DOHH2 (cell line): ENCODE results near the gene TNFAIP8L3.

Experiments
- H3F3A ChIP-seq: fragments of 200-600 bp; sonication (generic), shearing (Covaris generic); 2 replicates; pipeline ENCODE4 v1.6.0; 2016; ENCODE audit warnings: antibody characterized with exemption, mild to moderate bottlenecking; ENCODE audit not compliant: control insufficient read depth, insufficient read depth
- H3K27ac ChIP-seq: fragments of 200-600 bp; sonication (generic); 2 replicates; pipeline ENCODE4 v1.5.1; 2014; ENCODE audit warnings: low read depth, mild to moderate bottlenecking, low read length, moderate library complexity
- H3K27me3 ChIP-seq: fragments of 200-600 bp; sonication (generic); 2 replicates; pipeline ENCODE4 v1.6.1; 2014; ENCODE audit warnings: mild to moderate bottlenecking, low read length, mixed read lengths; ENCODE audit not compliant: control insufficient read depth
- H3K36me3 ChIP-seq: fragments of 200-600 bp; sonication (generic); 2 replicates; pipeline ENCODE4 v1.6.1; 2014; ENCODE audit warnings: mild to moderate bottlenecking, low read length, moderate library complexity, mixed read lengths; ENCODE audit not compliant: control insufficient read depth
- H3K4me1 ChIP-seq: fragments of 200-600 bp; sonication (generic); 2 replicates; pipeline ENCODE4 v1.6.1; 2014; ENCODE audit warnings: mild to moderate bottlenecking, low read length, mixed read lengths; ENCODE audit not compliant: control insufficient read depth
- H3K4me2 ChIP-seq: fragments of 200-600 bp; sonication (generic); 2 replicates; pipeline ENCODE4 v1.6.0; 2014; ENCODE audit warnings: mild to moderate bottlenecking, low read length, moderate library complexity
- H3K4me3 ChIP-seq: fragments of 200-600 bp; sonication (generic); 2 replicates; pipeline ENCODE4 v1.5.1; 2014; ENCODE audit warnings: mild to moderate bottlenecking, low read length, mixed read lengths
- H3K79me2 ChIP-seq: fragments of 200-600 bp; sonication (generic); 2 replicates; pipeline ENCODE4 v1.6.1; 2014; ENCODE audit warnings: mild to moderate bottlenecking, low read length, mixed read lengths; ENCODE audit not compliant: control insufficient read depth
- H3K9me2 ChIP-seq: fragments of 200-600 bp; sonication (generic); replicated peaks from 2 replicates; pipeline ENCODE4 v1.6.1; 2014; ENCODE audit warnings: mild to moderate bottlenecking, low read length, mixed read lengths; ENCODE audit not compliant: control insufficient read depth
- H3K9me3 ChIP-seq: fragments of 200-600 bp; sonication (generic); 2 replicates; pipeline ENCODE4 v1.6.1; 2014; ENCODE audit warnings: antibody characterized with exemption, low read length, mixed read lengths; ENCODE audit not compliant: control insufficient read depth, insufficient read depth
- H4K20me1 ChIP-seq: fragments of 200-600 bp; sonication (generic); 2 replicates; pipeline ENCODE4 v1.6.0; 2014; ENCODE audit warnings: low read depth, mild to moderate bottlenecking, antibody characterized with exemption, low read length, moderate library complexity; ENCODE audit not compliant: control insufficient read depth, insufficient read depth
- EZH2phosphoT487 ChIP-seq: fragments of 200-600 bp; sonication (generic); IDR thresholded peaks from 2 replicates; pipeline ENCODE4 v1.6.1; 2017; ENCODE audit warnings: borderline replicate concordance, mild to moderate bottlenecking, antibody characterized with exemption, low read length, moderate library complexity, mixed read lengths
- TF ChIP-seq, protein P1 (sequence below): fragments of 200-600 bp; sonication (generic); IDR thresholded peaks from one replicate; pipeline ENCODE4 v1.5.1; 2014; ENCODE audit warnings: antibody characterized with exemption, mild to moderate bottlenecking, low read depth, low read length; ENCODE audit not compliant: poor library complexity, severe bottlenecking

The TNFAIP8L3 gene

GRCh38 chr15:51083641-51084166, 11.0 kb downstream of the TNFAIP8L3 start:
- peaks cover 5% of the 10 kb centered on the region; the same call in 1 of the 2 replicates for H3K27me3 ChIP-seq
- H3K36me3 ChIP-seq: no peaks in the 10 kb centered on the region
- H3F3A ChIP-seq: no peaks in the 10 kb centered on the region
- H4K20me1 ChIP-seq: no peaks in the 10 kb centered on the region
- H3K79me2 ChIP-seq: no peaks in the 10 kb centered on the region
- no peak overlapping the region for H3K4me3 ChIP-seq
- no peaks in the 10 kb centered on the region for H3K4me1 ChIP-seq
- H3K9me3 ChIP-seq: no peaks in the 10 kb centered on the region
- no peak overlapping the region for H3K27ac ChIP-seq
- no peaks in the 10 kb centered on the region for H3K9me2 ChIP-seq
- no peak overlapping the region for H3K4me2 ChIP-seq
- TF ChIP-seq EZH2phosphoT487: no peak
- TF ChIP-seq, protein P1, sequence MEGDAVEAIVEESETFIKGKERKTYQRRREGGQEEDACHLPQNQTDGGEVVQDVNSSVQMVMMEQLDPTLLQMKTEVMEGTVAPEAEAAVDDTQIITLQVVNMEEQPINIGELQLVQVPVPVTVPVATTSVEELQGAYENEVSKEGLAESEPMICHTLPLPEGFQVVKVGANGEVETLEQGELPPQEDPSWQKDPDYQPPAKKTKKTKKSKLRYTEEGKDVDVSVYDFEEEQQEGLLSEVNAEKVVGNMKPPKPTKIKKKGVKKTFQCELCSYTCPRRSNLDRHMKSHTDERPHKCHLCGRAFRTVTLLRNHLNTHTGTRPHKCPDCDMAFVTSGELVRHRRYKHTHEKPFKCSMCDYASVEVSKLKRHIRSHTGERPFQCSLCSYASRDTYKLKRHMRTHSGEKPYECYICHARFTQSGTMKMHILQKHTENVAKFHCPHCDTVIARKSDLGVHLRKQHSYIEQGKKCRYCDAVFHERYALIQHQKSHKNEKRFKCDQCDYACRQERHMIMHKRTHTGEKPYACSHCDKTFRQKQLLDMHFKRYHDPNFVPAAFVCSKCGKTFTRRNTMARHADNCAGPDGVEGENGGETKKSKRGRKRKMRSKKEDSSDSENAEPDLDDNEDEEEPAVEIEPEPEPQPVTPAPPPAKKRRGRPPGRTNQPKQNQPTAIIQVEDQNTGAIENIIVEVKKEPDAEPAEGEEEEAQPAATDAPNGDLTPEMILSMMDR: no peak

GRCh38 chr15:51082246-51082645, 12.5 kb downstream of the TNFAIP8L3 start:
- no peaks in the 10 kb centered on the region for H3K79me2 ChIP-seq
- H3K4me2 ChIP-seq: no peak overlapping the region
- H3K27me3 ChIP-seq: no peaks in the 10 kb centered on the region
- TF ChIP-seq, protein P1: no peak
- no peak for TF ChIP-seq EZH2phosphoT487
- H3K36me3 ChIP-seq: no peaks in the 10 kb centered on the region
- no peaks in the 10 kb centered on the region for H3K9me2 ChIP-seq
- no peak overlapping the region for H3K27ac ChIP-seq
- no peaks in the 10 kb centered on the region for H3K9me3 ChIP-seq
- no peak overlapping the region for H3K4me3 ChIP-seq
- no peaks in the 10 kb centered on the region for H4K20me1 ChIP-seq
- no peaks in the 10 kb centered on the region for H3F3A ChIP-seq
- H3K4me1 ChIP-seq: peaks cover 8% of the 10 kb centered on the region

GRCh38 chr15:51080286-51080685, 14.4 kb downstream of the TNFAIP8L3 start:
- Histone ChIP-seq H3K36me3 (no peaks in the 10 kb centered on the region), H3K4me2 (no peak overlapping the region), H4K20me1 (no peaks in the 10 kb centered on the region), H3K9me2 (no peaks in the 10 kb centered on the region), H3K27me3 (0 out of 2 replicates have a peak, but pooled peaks cover 4% of the 10 kb centered on the region), H3K9me3 (no peaks in the 10 kb centered on the region), H3K4me3 (no peak overlapping the region), H3K27ac (no peak overlapping the region), H3F3A (no peaks in the 10 kb centered on the region), H3K4me1 (peaks cover 13% of the 10 kb centered on the region), H3K79me2 (no peaks in the 10 kb centered on the region)
- TF ChIP-seq EZH2phosphoT487: no peak
- TF ChIP-seq, protein P1: no peak
